ENCODE measurements around the gene FAM216A. TPM values are rescaled to one million over a fixed set of nuclear protein-coding genes. Genes with fewer than 3 reads are reported as not detected.

The FAM216A gene
- total and polyA plus RNA-seq, 9 of the 15 experiments (the other 6 are each of a cell fraction or from before 2014, with no cell fraction given) = 17.2 to 96.9 (median 48.5) TPM

DNA sequence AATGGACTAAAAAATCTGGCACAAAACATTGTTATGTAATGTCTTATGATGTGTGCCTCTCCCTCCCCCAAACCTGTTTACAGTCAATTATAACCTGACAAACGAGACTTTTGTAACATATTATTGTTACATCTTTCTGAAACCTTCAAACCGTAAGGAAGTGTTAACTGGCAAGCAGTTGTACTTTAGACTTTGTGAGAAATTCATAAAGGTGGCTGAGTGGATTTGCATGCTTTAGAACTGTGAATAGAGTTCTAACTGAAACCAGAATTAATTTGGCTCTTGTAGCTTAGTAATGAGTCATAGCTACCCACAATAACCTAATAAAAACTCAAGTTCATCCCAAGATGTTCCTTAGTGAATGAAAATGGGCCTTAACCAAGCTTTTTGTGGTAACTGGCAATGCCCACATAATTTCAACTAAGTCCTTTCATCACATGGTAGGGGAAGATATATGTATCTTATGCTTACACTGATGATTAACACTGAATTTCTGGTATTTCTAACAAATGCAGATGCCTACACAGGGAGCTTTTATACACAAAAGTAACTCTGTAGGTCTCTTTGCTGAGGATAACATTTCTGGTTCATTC lies 63.2 kb downstream of the FAM216A start:
- Histone ChIP-seq H3K27me3 (ENCODE audit: control insufficient read depth in 2 of 2, insufficient read depth in 2 of 2, low read length in 2 of 2) (no peaks in the 10 kb centered on the region), H3K9me1 (ENCODE audit: control insufficient read depth, insufficient read depth, low read length) (no peaks in the 10 kb centered on the region), H2AFZ (ENCODE audit: low read depth, low read length) (no peak overlapping the region), H3K9ac (ENCODE audit: insufficient read depth in 1 of 2, low read depth in 2 of 2, low read length in 2 of 2) (no peak overlapping the region), H3K27ac (ENCODE audit: extremely low read depth, low read depth, low read length) (no peak overlapping the region), H3K79me2 (ENCODE audit: control insufficient read depth, insufficient read depth, low read length) (no peaks in the 10 kb centered on the region; the same call in 2 of the 3 replicates), H3K4me2 (ENCODE audit: insufficient read depth, low read length) (no peak overlapping the region), H3K4me3 (no peak overlapping the region), H3K9me3 (replicated peaks; ENCODE audit: control insufficient read depth, insufficient read depth, low read depth, low read length) (no peaks in the 10 kb centered on the region), H3K36me3 (ENCODE audit: control insufficient read depth, insufficient read depth, low read length) (peaks cover 44% of the 10 kb centered on the region), H4K20me1 (replicated peaks; ENCODE audit: control insufficient read depth, insufficient read depth, low read length) (no peaks in the 10 kb centered on the region), H3K4me1 (replicated peaks in 1 of 2; ENCODE audit: control insufficient read depth in 2 of 2, insufficient read depth in 2 of 2, low read length in 2 of 2) (no peaks in the 10 kb centered on the region)
- ATAC-seq = no peak
- no peak for DNase-seq (ENCODE audit: extremely low read depth in 1 of 4, low spot score in 3 of 4)
- BruUV-seq (replicated peaks) = no TSS peak
- no peak for TF ChIP-seq IFI16 (CRISPR knock-in tag; IDR thresholded peaks at IDR 0.05)
- TF ChIP-seq POLR2A (conservative IDR thresholded peaks at IDR 0.05) = 0 out of 2 replicates have a peak, but pooled peaks have one; percentile 29
- ChIA-PET POLR2A (interaction anchor here (0.6 to 1.5 kb wide), 2 partner anchors 12 to 75 kb away, joined by 3 to 4 read pairs; no protein-coding TSS in a partner anchor), CTCF (ENCODE audit: low intra/inter-chr PET ratio) (no interaction called here)
- WGBS (ENCODE audit: insufficient coverage, low coverage, missing lambda C conversion rate) = 67% methylated on average over 2 of the region's 2 CpGs
- no peak for FAIRE-seq
- in situ Hi-C loops (cut with MboI) = no loop called here
- intact Hi-C loops (cut with micrococcal nuclease) = no loop called here

DNA sequence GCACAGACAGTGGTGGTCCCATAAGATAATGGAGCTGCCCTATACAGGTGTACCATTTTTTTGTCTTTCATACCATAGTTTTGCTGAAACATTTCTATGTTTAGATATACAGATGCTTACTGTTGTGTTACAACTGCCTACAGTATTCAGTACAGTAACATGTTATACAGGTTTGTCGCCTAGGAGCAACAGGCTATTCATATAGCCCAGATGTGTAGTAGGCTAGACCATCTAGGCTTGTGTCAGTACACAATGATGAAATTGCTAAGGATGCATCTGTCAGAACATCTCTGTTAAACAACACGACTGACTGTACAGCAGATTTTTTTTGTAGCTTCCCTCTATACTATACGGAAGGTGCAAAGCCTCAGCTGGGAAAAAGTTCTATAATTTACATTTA lies 64.0 kb downstream of the FAM216A start:
- Histone ChIP-seq H3K9me3 (replicated peaks; ENCODE audit: control insufficient read depth, insufficient read depth, low read depth, low read length) (no peaks in the 10 kb centered on the region), H3K4me3 (no peak overlapping the region), H3K79me2 (ENCODE audit: control insufficient read depth, insufficient read depth, low read length) (no peaks in the 10 kb centered on the region; the same call in 2 of the 3 replicates), H4K20me1 (replicated peaks; ENCODE audit: control insufficient read depth, insufficient read depth, low read length) (no peaks in the 10 kb centered on the region), H3K4me2 (ENCODE audit: insufficient read depth, low read length) (no peak overlapping the region), H3K9ac (ENCODE audit: insufficient read depth in 1 of 2, low read depth in 2 of 2, low read length in 2 of 2) (no peak overlapping the region), H3K4me1 (replicated peaks in 1 of 2; ENCODE audit: control insufficient read depth in 2 of 2, insufficient read depth in 2 of 2, low read length in 2 of 2) (no peaks in the 10 kb centered on the region), H3K27ac (ENCODE audit: extremely low read depth, low read depth, low read length) (no peak overlapping the region), H3K36me3 (ENCODE audit: control insufficient read depth, insufficient read depth, low read length) (peaks cover 52% of the 10 kb centered on the region), H3K27me3 (ENCODE audit: control insufficient read depth in 2 of 2, insufficient read depth in 2 of 2, low read length in 2 of 2) (no peaks in the 10 kb centered on the region), H2AFZ (ENCODE audit: low read depth, low read length) (no peak overlapping the region), H3K9me1 (ENCODE audit: control insufficient read depth, insufficient read depth, low read length) (no peaks in the 10 kb centered on the region)
- BruUV-seq (replicated peaks) = no TSS peak
- in situ Hi-C loops (cut with MboI) = no loop called here
- POLR2A ChIA-PET = interaction anchor here (0.6 to 1.5 kb wide), 2 partner anchors 11 to 74 kb away, joined by 3 to 4 read pairs; no protein-coding TSS in a partner anchor
- intact Hi-C loops (cut with micrococcal nuclease) = no loop called here
- 88% methylated on average over 3 of the region's 3 CpGs for WGBS (ENCODE audit: insufficient coverage, low coverage, missing lambda C conversion rate)
- FAIRE-seq = peak; percentile 15
- ATAC-seq = no peak
- CTCF ChIA-PET (ENCODE audit: low intra/inter-chr PET ratio) = no interaction called here
- no peak for DNase-seq (ENCODE audit: extremely low read depth in 1 of 4, low spot score in 3 of 4)
- no peak for TF ChIP-seq PCBP2 (IDR thresholded peaks at IDR 0.05; ENCODE audit: low read depth, low read length, poor library complexity, severe bottlenecking)
- no peak for TF ChIP-seq TBL1XR1 (IDR thresholded peaks at IDR 0.05; ENCODE audit: low read length in 2 of 2)
- TF ChIP-seq, protein P1, sequence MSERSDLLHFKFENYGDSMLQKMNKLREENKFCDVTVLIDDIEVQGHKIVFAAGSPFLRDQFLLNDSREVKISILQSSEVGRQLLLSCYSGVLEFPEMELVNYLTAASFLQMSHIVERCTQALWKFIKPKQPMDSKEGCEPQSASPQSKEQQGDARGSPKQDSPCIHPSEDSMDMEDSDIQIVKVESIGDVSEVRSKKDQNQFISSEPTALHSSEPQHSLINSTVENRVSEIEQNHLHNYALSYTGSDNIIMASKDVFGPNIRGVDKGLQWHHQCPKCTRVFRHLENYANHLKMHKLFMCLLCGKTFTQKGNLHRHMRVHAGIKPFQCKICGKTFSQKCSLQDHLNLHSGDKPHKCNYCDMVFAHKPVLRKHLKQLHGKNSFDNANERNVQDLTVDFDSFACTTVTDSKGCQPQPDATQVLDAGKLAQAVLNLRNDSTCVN (CRISPR knock-in tag; IDR thresholded peaks at IDR 0.05) = no peak
- no peak for TF ChIP-seq XRCC3 (IDR thresholded peaks at IDR 0.05)
- TF ChIP-seq MAFK (IDR thresholded peaks at IDR 0.05; ENCODE audit: low read length) = no peak
- no peak for TF ChIP-seq BACH1 (tag; IDR thresholded peaks at IDR 0.05)
- no peak for TF ChIP-seq ZFX (CRISPR knock-in tag; IDR thresholded peaks at IDR 0.05)
- TF ChIP-seq EP300 (IDR thresholded peaks at IDR 0.05; ENCODE audit: low read length) = no peak
- no peak for TF ChIP-seq GATAD2B (IDR thresholded peaks at IDR 0.05; ENCODE audit: borderline replicate concordance)
- no peak for TF ChIP-seq PHF8 (IDR thresholded peaks at IDR 0.05; ENCODE audit: borderline replicate concordance, low read length)
- TF ChIP-seq ZKSCAN1 (IDR thresholded peaks at IDR 0.05; ENCODE audit: low read depth, low read length) = no peak
- TF ChIP-seq, protein P2, sequence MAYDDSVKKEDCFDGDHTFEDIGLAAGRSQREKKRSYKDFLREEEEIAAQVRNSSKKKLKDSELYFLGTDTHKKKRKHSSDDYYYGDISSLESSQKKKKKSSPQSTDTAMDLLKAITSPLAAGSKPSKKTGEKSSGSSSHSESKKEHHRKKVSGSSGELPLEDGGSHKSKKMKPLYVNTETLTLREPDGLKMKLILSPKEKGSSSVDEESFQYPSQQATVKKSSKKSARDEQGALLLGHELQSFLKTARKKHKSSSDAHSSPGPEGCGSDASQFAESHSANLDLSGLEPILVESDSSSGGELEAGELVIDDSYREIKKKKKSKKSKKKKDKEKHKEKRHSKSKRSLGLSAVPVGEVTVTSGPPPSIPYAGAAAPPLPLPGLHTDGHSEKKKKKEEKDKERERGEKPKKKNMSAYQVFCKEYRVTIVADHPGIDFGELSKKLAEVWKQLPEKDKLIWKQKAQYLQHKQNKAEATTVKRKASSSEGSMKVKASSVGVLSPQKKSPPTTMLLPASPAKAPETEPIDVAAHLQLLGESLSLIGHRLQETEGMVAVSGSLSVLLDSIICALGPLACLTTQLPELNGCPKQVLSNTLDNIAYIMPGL (CRISPR knock-in tag; IDR thresholded peaks at IDR 0.05) = no peak
- no peak for TF ChIP-seq ZNF584 (CRISPR knock-in tag; IDR thresholded peaks at IDR 0.05; ENCODE audit: low read depth)

Data from K562 (cell line).